Panc1 (cell line): ENCODE data around the gene RAD23A.

ENCODE experiments used
- CTCF ChIP-seq: fragments of 450-650 bp; IDR thresholded peaks from 2 replicates; pipeline ENCODE4 v1.5.1; 2017; ENCODE audit warnings: mild to moderate bottlenecking
- POLR2AphosphoS5 ChIP-seq: IDR thresholded peaks from 2 replicates; pipeline ENCODE4 v1.6.1; 2012; ENCODE audit warnings: mild to moderate bottlenecking, low read depth, low read length, moderate library complexity
- SIN3A ChIP-seq: IDR thresholded peaks from 2 replicates; pipeline ENCODE4 v1.6.1; 2012; ENCODE audit warnings: low read depth, mild to moderate bottlenecking, low read length, moderate library complexity, borderline replicate concordance; ENCODE audit not compliant: insufficient read depth
- TF ChIP-seq, protein P1 (sequence below), 2 experiments: IDR thresholded peaks; 2 replicates each; pipeline ENCODE4 v1.6.1; 2011 to 2012; ENCODE audit warnings: low read depth in 2 of 2, control low read depth in 1 of 2, low read length in 1 of 2, mild to moderate bottlenecking in 1 of 2, moderate library complexity in 1 of 2; ENCODE audit not compliant: insufficient read depth in 1 of 2

DNA sequence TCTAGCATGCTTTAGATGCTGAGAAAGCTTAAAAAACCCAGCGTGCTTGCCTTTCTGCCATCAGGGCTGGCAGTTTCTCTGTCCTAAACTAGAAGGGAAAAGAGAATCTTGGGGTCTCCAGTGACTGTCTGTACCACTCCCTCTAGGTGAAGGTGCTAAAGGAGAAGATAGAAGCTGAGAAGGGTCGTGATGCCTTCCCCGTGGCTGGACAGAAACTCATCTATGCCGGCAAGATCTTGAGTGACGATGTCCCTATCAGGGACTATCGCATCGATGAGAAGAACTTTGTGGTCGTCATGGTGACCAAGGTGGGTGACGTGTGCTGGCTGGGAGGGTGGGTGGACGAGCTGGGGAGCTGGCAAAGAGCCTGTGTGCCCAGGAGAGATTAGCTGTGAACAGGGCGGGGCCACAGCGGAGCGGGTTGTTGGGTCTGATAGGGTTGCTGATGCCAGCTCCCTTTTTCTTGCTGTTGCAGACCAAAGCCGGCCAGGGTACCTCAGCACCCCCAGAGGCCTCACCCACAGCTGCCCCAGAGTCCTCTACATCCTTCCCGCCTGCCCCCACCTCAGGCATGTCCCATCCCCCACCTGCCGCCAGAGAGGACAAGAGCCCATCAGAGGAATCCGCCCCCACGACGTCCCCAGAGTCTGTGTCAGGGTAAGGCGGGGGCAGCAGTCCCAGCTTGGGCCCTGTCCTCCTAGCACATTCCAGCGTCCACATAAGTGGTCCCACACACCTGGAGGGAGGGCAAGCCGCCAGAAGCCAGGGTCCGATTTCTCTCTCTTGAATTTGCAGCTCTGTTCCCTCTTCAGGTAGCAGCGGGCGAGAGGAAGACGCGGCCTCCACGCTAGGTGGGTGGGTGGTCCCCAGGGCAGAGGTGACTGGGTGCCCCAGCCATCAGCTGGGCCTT is 2.3 kb downstream of the RAD23A start:
- TF ChIP-seq, protein P1, sequence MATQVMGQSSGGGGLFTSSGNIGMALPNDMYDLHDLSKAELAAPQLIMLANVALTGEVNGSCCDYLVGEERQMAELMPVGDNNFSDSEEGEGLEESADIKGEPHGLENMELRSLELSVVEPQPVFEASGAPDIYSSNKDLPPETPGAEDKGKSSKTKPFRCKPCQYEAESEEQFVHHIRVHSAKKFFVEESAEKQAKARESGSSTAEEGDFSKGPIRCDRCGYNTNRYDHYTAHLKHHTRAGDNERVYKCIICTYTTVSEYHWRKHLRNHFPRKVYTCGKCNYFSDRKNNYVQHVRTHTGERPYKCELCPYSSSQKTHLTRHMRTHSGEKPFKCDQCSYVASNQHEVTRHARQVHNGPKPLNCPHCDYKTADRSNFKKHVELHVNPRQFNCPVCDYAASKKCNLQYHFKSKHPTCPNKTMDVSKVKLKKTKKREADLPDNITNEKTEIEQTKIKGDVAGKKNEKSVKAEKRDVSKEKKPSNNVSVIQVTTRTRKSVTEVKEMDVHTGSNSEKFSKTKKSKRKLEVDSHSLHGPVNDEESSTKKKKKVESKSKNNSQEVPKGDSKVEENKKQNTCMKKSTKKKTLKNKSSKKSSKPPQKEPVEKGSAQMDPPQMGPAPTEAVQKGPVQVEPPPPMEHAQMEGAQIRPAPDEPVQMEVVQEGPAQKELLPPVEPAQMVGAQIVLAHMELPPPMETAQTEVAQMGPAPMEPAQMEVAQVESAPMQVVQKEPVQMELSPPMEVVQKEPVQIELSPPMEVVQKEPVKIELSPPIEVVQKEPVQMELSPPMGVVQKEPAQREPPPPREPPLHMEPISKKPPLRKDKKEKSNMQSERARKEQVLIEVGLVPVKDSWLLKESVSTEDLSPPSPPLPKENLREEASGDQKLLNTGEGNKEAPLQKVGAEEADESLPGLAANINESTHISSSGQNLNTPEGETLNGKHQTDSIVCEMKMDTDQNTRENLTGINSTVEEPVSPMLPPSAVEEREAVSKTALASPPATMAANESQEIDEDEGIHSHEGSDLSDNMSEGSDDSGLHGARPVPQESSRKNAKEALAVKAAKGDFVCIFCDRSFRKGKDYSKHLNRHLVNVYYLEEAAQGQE (IDR thresholded peaks at IDR 0.05; ENCODE audit: insufficient read depth in 1 of 2, low read depth in 2 of 2, low read length in 1 of 2), result no peak
- TF ChIP-seq CTCF, result no peak
- no peak for TF ChIP-seq POLR2AphosphoS5
- TF ChIP-seq SIN3A, result no peak
